Stimulated activated CD8-positive, alpha-beta memory T cell treated with anti-CD3 and anti-CD28 coated beads, Interleukin-15, amount 100 ng/mL, for 48 hours (primary cell): ENCODE measurements around the gene LYPD4.
"Not testable (repeated sequence)": the region's sequence is repeated elsewhere in the genome, so short reads cannot be mapped to it uniquely, and the experiment has no call there.

Experiments used
- DNase-seq, 2 donors: peaks; one replicate each; pipeline ENCODE4 v3.0.0-alpha.2; 2020; ENCODE audit warnings: low read depth in 2 of 2

Gene LYPD4

DNA sequence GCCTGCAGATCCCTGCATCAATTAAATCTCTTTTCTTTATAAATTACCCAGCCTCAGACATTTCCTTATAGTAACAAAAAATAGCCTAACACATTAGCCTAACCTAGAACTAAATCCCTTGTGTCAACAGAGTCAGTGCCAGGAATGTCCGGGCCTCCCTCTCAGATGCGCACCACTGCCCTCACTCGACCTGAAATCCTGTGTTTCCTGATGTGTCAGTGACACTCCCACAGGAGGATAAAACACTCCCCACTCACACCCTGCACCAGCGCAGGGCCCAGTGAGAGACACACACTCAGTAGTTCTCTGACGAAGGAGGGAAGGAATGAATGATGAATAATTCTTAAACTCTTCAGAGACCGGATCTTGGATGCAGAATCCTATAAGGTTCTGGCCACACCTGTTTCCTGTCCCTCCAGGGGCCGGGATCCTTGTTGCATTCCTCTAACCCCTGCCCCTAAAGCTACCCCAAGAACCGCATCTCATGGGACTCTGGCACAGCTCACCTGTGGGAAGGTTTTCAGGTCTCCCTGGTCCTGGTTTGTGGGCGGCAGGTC, 45.0 kb downstream of the LYPD4 start:
- no peak for DNase-seq

DNA sequence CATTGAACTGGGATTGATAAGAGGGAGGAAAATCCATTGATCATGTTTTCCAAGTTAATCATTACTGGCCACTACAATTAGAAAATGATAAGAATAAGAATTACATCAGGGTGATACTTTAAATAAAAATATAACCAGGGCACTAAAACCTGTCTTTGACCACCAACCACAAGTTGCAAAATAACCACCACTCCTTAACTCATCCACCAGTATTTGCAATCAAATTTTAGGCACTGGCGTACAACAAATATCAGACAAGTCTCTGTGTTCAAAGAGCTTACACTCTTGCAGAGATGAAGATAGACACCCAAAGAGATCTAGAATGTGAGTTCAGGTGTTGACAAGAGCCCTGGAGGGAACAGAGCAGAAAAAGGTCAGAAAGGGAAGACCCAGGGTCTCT, 47.6 kb downstream of the LYPD4 start:
- no peak for DNase-seq

DNA sequence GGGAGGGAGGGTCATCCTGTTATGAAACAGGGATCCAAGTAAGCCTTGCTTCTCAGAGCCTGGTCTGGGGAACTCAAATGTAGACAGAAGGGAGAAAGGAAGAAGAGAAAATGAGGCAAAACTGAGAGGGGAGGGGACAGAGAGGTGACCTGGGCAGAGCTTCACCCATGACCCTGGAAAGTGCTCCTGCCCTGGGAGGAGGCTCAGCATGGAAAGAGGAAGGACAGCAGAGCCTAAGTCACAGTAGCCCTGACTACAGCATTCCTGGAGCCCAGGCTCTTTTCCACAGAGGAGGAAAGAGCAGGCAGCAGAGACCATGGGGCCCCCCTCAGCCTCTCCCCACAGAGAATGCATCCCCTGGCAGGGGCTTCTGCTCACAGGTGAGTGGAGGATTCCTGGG, 48.1 kb downstream of the LYPD4 start, which contains the start of gene CEACAM3:
Gene CEACAM3, plus strand, starts transcription at position 226 of the 400 bp plus-strand sequence. Its CDS starts 91 bp downstream, at position 317.
- DNase-seq: no peak

DNA sequence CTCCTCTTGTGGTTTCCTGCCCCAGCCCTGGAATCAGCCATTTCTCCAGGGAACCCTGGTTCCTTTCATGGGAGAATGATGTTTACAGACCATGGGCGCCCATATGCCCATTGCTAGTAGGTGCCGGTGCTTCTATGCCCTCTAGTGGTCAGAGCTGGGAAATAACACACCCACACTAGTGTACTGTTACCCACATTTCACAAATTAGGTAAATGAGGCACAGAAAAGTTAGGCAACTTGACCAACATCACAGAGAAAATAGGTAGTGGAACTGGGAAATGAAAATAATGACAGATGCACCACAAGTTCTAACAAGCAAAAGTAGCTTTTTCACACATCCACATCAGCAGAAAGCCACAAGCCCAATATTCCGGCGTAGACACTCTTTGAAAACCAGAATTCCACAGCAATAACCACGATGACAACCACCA, 49.4 kb downstream of the LYPD4 start:
- peak; percentile 14 to 21 for DNase-seq

DNA sequence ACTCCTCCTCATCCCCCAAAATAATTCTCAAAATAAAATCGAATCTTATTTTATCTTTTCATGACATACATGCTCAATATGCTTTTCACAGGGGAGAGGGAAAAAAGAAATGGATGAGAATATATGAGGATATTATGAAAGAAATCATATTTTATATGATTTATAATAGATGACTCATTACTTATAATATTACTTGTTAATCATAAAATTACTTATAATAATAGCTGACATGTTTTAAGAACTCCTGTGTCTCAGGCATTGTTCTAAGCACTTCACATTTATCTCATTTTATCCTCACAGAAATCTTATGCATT, 51.1 kb downstream of the LYPD4 start:
- DNase-seq: no peak

DNA sequence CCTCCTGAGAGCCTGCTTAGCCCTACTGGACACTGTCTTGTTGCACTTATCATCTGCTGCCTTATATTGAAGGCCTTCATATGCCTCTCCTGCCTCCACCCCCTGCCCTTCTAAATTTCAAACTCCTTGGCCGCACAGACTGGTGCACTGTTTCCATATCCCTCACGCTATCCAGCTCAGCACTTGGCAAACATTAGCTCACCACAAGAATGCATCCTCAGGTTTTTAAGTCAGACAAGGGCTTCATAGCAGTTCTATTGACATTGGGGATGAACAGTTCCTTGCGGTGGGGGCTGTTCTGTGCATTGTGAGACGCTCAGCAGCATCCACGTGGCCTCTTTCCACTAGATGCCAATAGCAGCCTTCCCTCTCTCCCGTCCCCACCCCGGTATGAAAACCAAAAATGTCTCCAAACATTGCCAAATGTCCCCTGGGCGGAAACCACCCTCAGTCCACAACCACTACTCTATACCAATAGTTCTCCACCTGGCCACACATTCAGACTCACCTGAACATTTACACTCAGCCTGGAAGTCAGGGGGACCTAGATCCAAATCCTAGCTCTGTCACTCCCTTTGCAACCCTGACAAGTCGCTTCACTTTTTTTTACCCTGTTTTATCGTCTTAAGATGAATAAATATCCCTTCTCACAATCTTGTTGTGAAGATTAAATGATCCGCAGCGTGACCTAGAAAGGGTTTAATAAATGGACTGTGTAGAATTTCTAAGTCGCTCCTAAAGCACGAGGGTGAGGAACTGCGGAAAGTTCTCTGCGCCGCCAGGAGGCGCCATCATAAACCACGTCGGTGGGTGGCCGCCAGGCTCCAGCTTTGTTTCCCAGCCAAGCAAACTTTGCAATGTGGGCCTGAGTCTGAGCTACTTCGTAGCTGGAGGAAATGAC, 51.7 kb downstream of the LYPD4 start:
- peak; percentile 14 to 19 for DNase-seq

DNA sequence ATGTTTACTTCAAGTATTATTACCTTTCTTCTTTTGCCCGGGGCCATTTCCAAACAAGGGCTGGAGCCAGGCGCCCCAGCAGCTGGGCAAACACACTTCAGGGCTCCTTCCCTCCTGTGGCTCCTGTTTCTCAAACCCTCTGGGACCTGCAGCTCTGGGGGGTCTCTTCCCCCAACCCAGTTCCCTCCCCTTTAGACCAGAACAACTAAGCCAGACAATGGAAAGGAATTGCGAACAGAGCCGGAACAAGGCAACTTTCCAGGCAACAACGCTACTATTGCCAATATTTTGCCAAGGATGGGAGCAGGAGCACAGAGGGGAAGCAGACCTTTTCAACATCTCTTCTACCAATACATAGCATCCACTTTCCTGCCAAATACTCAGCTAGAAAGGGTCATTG, 55.4 kb downstream of the LYPD4 start:
- not testable (repeated sequence) for DNase-seq

DNA sequence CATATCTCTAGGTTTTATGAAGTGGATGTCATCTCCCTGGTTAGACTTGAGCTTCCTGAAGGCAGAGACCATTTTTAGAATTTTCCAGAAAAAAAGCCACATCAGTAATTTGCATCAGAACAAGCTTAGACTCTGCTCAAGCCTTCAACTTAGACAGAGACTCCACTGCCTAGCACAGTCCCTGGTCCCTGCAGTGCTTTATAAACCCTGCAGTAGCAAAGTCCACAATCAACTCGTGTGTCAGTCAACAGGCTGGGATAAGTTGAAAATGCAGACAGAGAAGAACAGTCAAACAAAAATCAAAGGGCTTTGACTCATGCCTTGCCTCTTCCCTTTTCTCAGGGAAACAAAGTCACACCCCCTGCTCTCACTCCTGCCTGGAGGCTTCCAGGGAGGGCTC, 56.0 kb downstream of the LYPD4 start:
- not testable (repeated sequence) for DNase-seq
